Spleen (tissue), 7 donors: ENCODE measurements around the gene NEO1.

Experiments
- POLR2A ChIP-seq, 3 donors: fragments of 450-650 bp; IDR thresholded peaks; one replicate each; pipeline ENCODE4 v1.5.1; 2017; ENCODE audit warnings: antibody characterized with exemption in 3 of 3, mild to moderate bottlenecking in 1 of 3
- TF ChIP-seq, protein P1 (sequence below), 11 experiments: fragments of 200-600 bp in 7 of 11; fragments of 450-650 bp in 4 of 11; sonication (generic) in 4 of 11; IDR thresholded peaks in 8 of 11; conservative IDR thresholded peaks in 3 of 11; 1 replicate in 7 of 11; 2 replicates in 4 of 11; pipeline versions ENCODE4 v1.4.0 to v1.8.0; 2016 to 2021; ENCODE audit warnings: antibody characterized with exemption in 11 of 11, inconsistent platforms in 4 of 11, mild to moderate bottlenecking in 1 of 11
- donor health status: DM: no; HTN: no; CAD: no; lungs with moderate emphysema.
- donor health status: DM: no; HTN: no; CAD: no.
- donor health status: DM: no; HTN: no; CAD: no.

DNA sequence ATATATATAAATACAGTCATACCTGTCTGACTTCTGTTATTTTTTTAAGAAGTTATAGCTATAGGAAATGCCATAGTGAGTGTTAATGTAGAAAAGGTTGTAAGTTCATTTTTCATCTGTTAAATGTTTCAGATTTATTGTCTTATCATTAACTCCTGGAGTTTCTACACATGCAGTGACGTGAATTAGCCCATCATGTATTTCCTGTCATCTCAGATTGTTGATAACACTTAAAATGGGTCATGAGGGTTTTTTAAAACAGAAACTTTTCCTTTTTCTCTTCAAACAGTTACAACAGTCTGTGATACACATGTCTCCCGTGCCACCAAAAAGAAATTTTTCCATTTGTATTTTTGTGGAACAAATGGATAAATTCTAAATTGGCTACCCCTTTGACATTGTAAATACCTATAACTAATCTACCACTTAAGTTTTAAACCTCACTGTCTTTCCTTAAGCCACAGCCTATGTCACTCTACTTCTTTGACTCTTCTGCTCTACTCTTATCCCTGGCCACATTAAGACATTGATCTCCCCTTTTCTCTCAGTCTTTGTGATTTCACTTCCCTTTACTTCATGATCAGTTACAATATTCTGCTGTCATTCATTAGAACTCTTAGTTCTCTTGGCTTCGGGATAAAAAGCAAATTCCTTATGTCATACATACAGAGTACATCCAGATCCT, 89.1 kb downstream of the NEO1 start:
- TF ChIP-seq, protein P1, sequence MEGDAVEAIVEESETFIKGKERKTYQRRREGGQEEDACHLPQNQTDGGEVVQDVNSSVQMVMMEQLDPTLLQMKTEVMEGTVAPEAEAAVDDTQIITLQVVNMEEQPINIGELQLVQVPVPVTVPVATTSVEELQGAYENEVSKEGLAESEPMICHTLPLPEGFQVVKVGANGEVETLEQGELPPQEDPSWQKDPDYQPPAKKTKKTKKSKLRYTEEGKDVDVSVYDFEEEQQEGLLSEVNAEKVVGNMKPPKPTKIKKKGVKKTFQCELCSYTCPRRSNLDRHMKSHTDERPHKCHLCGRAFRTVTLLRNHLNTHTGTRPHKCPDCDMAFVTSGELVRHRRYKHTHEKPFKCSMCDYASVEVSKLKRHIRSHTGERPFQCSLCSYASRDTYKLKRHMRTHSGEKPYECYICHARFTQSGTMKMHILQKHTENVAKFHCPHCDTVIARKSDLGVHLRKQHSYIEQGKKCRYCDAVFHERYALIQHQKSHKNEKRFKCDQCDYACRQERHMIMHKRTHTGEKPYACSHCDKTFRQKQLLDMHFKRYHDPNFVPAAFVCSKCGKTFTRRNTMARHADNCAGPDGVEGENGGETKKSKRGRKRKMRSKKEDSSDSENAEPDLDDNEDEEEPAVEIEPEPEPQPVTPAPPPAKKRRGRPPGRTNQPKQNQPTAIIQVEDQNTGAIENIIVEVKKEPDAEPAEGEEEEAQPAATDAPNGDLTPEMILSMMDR (IDR thresholded peaks at IDR 0.05 in 8 of 11, conservative IDR thresholded peaks at IDR 0.05 in 3 of 11), result no peak
- TF ChIP-seq POLR2A (IDR thresholded peaks at IDR 0.05), result no peak
